ENCODE results near the gene SLC12A5.

SLC12A5 gene

GRCh38 chr20:45998337-45998736 lies 30.7 kb upstream of the SLC12A5 start:
- H3K4me3 ChIP-seq (ENCODE audit: low read depth in 1 of 2, low read length in 2 of 2) = no peak overlapping the region
- H3K27me3 ChIP-seq (ENCODE audit: control insufficient read depth in 1 of 2, insufficient read depth in 2 of 2, low read length in 2 of 2) = peaks cover 4 to 5% of the 10 kb centered on the region in 2 donors
- H3K9me3 ChIP-seq (ENCODE audit: low read length) = no peaks in the 10 kb centered on the region
- H3K36me3 ChIP-seq (ENCODE audit: insufficient read depth, low read length) = no peaks in the 10 kb centered on the region
- no peaks in the 10 kb centered on the region for H3K4me1 ChIP-seq (ENCODE audit: insufficient read depth, low read length)
- no peak overlapping the region for H3K9ac ChIP-seq (ENCODE audit: low read length)
- H3K27ac ChIP-seq (ENCODE audit: low read depth, low read length) = no peak overlapping the region

GRCh38 chr20:45998761-45999160 lies 30.3 kb upstream of the SLC12A5 start:
- peaks cover 1 to 4% of the 10 kb centered on the region in 2 donors for H3K27me3 ChIP-seq (ENCODE audit: control insufficient read depth in 1 of 2, insufficient read depth in 2 of 2, low read length in 2 of 2)
- no peaks in the 10 kb centered on the region for H3K9me3 ChIP-seq (ENCODE audit: low read length)
- no peak overlapping the region for H3K27ac ChIP-seq (ENCODE audit: low read depth, low read length)
- H3K36me3 ChIP-seq (ENCODE audit: insufficient read depth, low read length) = no peaks in the 10 kb centered on the region
- H3K4me3 ChIP-seq (ENCODE audit: low read depth in 1 of 2, low read length in 2 of 2) = no peak overlapping the region
- H3K9ac ChIP-seq (ENCODE audit: low read length) = no peak overlapping the region
- H3K4me1 ChIP-seq (ENCODE audit: insufficient read depth, low read length) = no peaks in the 10 kb centered on the region

- Histone ChIP-seq H3K36me3 (ENCODE audit: insufficient read depth, low read length) (no peaks in the 10 kb centered on the region), H3K4me3 (ENCODE audit: low read depth in 1 of 2, low read length in 2 of 2) (no peak overlapping the region), H3K4me1 (ENCODE audit: insufficient read depth, low read length) (no peaks in the 10 kb centered on the region), H3K9me3 (ENCODE audit: low read length) (no peaks in the 10 kb centered on the region), H3K27me3 (ENCODE audit: control insufficient read depth in 1 of 2, insufficient read depth in 2 of 2, low read length in 2 of 2) (peaks cover 0 to 4% of the 10 kb centered on the region in 2 donors), H3K27ac (ENCODE audit: low read depth, low read length) (no peak overlapping the region), H3K9ac (ENCODE audit: low read length) (no peak overlapping the region)
Measured at GRCh38 chr20:45999557-46000261, 29.3 kb upstream of the SLC12A5 start.

GRCh38 chr20:46000262-46000996 lies 28.6 kb upstream of the SLC12A5 start:
- no peak overlapping the region for H3K4me3 ChIP-seq (ENCODE audit: low read depth in 1 of 2, low read length in 2 of 2)
- H3K9me3 ChIP-seq (ENCODE audit: low read length) = no peaks in the 10 kb centered on the region
- H3K9ac ChIP-seq (ENCODE audit: low read length) = no peak overlapping the region
- H3K27me3 ChIP-seq (ENCODE audit: control insufficient read depth in 1 of 2, insufficient read depth in 2 of 2, low read length in 2 of 2) = peaks cover 4 to 5% of the 10 kb centered on the region in 2 donors
- no peaks in the 10 kb centered on the region for H3K4me1 ChIP-seq (ENCODE audit: insufficient read depth, low read length)
- H3K27ac ChIP-seq (ENCODE audit: low read depth, low read length) = no peak overlapping the region
- no peaks in the 10 kb centered on the region for H3K36me3 ChIP-seq (ENCODE audit: insufficient read depth, low read length)

GRCh38 chr20:46001498-46001897 lies 27.5 kb upstream of the SLC12A5 start:
- Histone ChIP-seq H3K9ac (ENCODE audit: low read length) (no peak overlapping the region), H3K36me3 (ENCODE audit: insufficient read depth, low read length) (no peaks in the 10 kb centered on the region), H3K4me3 (ENCODE audit: low read depth in 1 of 2, low read length in 2 of 2) (no peak overlapping the region), H3K27ac (ENCODE audit: low read depth, low read length) (no peak overlapping the region), H3K4me1 (ENCODE audit: insufficient read depth, low read length) (no peaks in the 10 kb centered on the region), H3K9me3 (ENCODE audit: low read length) (no peaks in the 10 kb centered on the region), H3K27me3 (ENCODE audit: control insufficient read depth in 1 of 2, insufficient read depth in 2 of 2, low read length in 2 of 2) (peaks cover 4 to 9% of the 10 kb centered on the region in 2 donors)

GRCh38 chr20:46002008-46002407 lies 27.0 kb upstream of the SLC12A5 start:
- H3K27ac ChIP-seq (ENCODE audit: low read depth, low read length) = no peak overlapping the region
- no peaks in the 10 kb centered on the region for H3K36me3 ChIP-seq (ENCODE audit: insufficient read depth, low read length)
- no peaks in the 10 kb centered on the region for H3K4me1 ChIP-seq (ENCODE audit: insufficient read depth, low read length)
- H3K4me3 ChIP-seq (ENCODE audit: low read depth in 1 of 2, low read length in 2 of 2) = no peak overlapping the region
- H3K27me3 ChIP-seq (ENCODE audit: control insufficient read depth in 1 of 2, insufficient read depth in 2 of 2, low read length in 2 of 2) = peaks cover 4 to 14% of the 10 kb centered on the region in 2 donors
- no peak overlapping the region for H3K9ac ChIP-seq (ENCODE audit: low read length)
- H3K9me3 ChIP-seq (ENCODE audit: low read length) = no peaks in the 10 kb centered on the region

GRCh38 chr20:46004187-46004586 lies 24.8 kb upstream of the SLC12A5 start:
- Histone ChIP-seq H3K4me3 (ENCODE audit: low read depth in 1 of 2, low read length in 2 of 2) (no peak overlapping the region), H3K27ac (ENCODE audit: low read depth, low read length) (no peak overlapping the region), H3K9ac (ENCODE audit: low read length) (no peak overlapping the region), H3K4me1 (ENCODE audit: insufficient read depth, low read length) (no peaks in the 10 kb centered on the region), H3K27me3 (ENCODE audit: control insufficient read depth in 1 of 2, insufficient read depth in 2 of 2, low read length in 2 of 2) (peaks cover 4 to 33% of the 10 kb centered on the region in 2 donors), H3K36me3 (ENCODE audit: insufficient read depth, low read length) (no peaks in the 10 kb centered on the region), H3K9me3 (ENCODE audit: low read length) (no peaks in the 10 kb centered on the region)

GRCh38 chr20:46004889-46005473 lies 24.0 kb upstream of the SLC12A5 start:
- no peak overlapping the region for H3K27ac ChIP-seq (ENCODE audit: low read depth, low read length)
- H3K27me3 ChIP-seq (ENCODE audit: control insufficient read depth in 1 of 2, insufficient read depth in 2 of 2, low read length in 2 of 2) = peaks cover 4 to 40% of the 10 kb centered on the region in 2 donors
- H3K36me3 ChIP-seq (ENCODE audit: insufficient read depth, low read length) = no peaks in the 10 kb centered on the region
- H3K4me3 ChIP-seq (ENCODE audit: low read depth in 1 of 2, low read length in 2 of 2) = no peak overlapping the region
- no peaks in the 10 kb centered on the region for H3K9me3 ChIP-seq (ENCODE audit: low read length)
- H3K4me1 ChIP-seq (ENCODE audit: insufficient read depth, low read length) = no peaks in the 10 kb centered on the region
- no peak overlapping the region for H3K9ac ChIP-seq (ENCODE audit: low read length)

GRCh38 chr20:46006022-46006705 lies 22.9 kb upstream of the SLC12A5 start:
- Histone ChIP-seq H3K27me3 (ENCODE audit: control insufficient read depth in 1 of 2, insufficient read depth in 2 of 2, low read length in 2 of 2) (peaks cover 11 to 52% of the 10 kb centered on the region in 2 donors), H3K9me3 (ENCODE audit: low read length) (no peaks in the 10 kb centered on the region), H3K4me3 (ENCODE audit: low read depth in 1 of 2, low read length in 2 of 2) (no peak overlapping the region), H3K36me3 (ENCODE audit: insufficient read depth, low read length) (no peaks in the 10 kb centered on the region), H3K9ac (ENCODE audit: low read length) (no peak overlapping the region), H3K27ac (ENCODE audit: low read depth, low read length) (no peak overlapping the region), H3K4me1 (ENCODE audit: insufficient read depth, low read length) (no peaks in the 10 kb centered on the region)

- H3K4me3 ChIP-seq (ENCODE audit: low read depth in 1 of 2, low read length in 2 of 2) = no peak overlapping the region
- no peaks in the 10 kb centered on the region for H3K36me3 ChIP-seq (ENCODE audit: insufficient read depth, low read length)
- H3K9me3 ChIP-seq (ENCODE audit: low read length) = no peaks in the 10 kb centered on the region
- peaks cover 17 to 60% of the 10 kb centered on the region in 2 donors for H3K27me3 ChIP-seq (ENCODE audit: control insufficient read depth in 1 of 2, insufficient read depth in 2 of 2, low read length in 2 of 2)
- H3K9ac ChIP-seq (ENCODE audit: low read length) = no peak overlapping the region
- H3K4me1 ChIP-seq (ENCODE audit: insufficient read depth, low read length) = no peaks in the 10 kb centered on the region
- H3K27ac ChIP-seq (ENCODE audit: low read depth, low read length) = no peak overlapping the region
Measured at GRCh38 chr20:46006964-46007363, 22.1 kb upstream of the SLC12A5 start.

GRCh38 chr20:46007671-46008070 lies 21.3 kb upstream of the SLC12A5 start:
- no peaks in the 10 kb centered on the region for H3K9me3 ChIP-seq (ENCODE audit: low read length)

More at GRCh38 chr20:46007671-46008070, 21.3 kb upstream of the SLC12A5 start:
- Histone ChIP-seq H3K4me1 (ENCODE audit: insufficient read depth, low read length) (no peaks in the 10 kb centered on the region), H3K27ac (ENCODE audit: low read depth, low read length) (no peak overlapping the region), H3K9ac (ENCODE audit: low read length) (no peak overlapping the region), H3K4me3 (ENCODE audit: low read depth in 1 of 2, low read length in 2 of 2) (no peak overlapping the region), H3K36me3 (ENCODE audit: insufficient read depth, low read length) (no peaks in the 10 kb centered on the region), H3K27me3 (ENCODE audit: control insufficient read depth in 1 of 2, insufficient read depth in 2 of 2, low read length in 2 of 2) (peaks cover 18 to 67% of the 10 kb centered on the region in 2 donors)

Measured in muscle layer of colon (tissue), 2 donors.